H9 (cell line): ENCODE results near the gene PGPEP1. TPM values are rescaled to one million over a fixed set of nuclear protein-coding genes. Genes with fewer than 3 reads are reported as not detected.

Experiments
- DNase-seq: peaks from one replicate; pipeline ENCODE4 v3.0.0-alpha.2; 2017
- H2AFZ ChIP-seq: one replicate; pipeline ENCODE4 v1.6.1; 2013; ENCODE audit warnings: mild to moderate bottlenecking, low read length, control low read depth, moderate library complexity
- H2AK5ac ChIP-seq: 2 replicates; pipeline ENCODE4 v1.6.1; 2013; ENCODE audit warnings: low read length, control low read depth, mixed read lengths; ENCODE audit not compliant: insufficient read length
- H2BK120ac ChIP-seq: one replicate; pipeline ENCODE4 v1.6.1; 2013; ENCODE audit warnings: low read depth, mild to moderate bottlenecking, low read length, control low read depth, inconsistent platforms; ENCODE audit not compliant: poor library complexity, severe bottlenecking
- H2BK12ac ChIP-seq: 2 replicates; pipeline ENCODE4 v1.6.1; 2013; ENCODE audit warnings: low read length, control low read depth, mixed read lengths, low read depth; ENCODE audit not compliant: insufficient read length
- H2BK15ac ChIP-seq: 2 replicates; pipeline ENCODE4 v1.6.1; 2013; ENCODE audit warnings: low read depth, low read length, control low read depth
- H2BK20ac ChIP-seq: one replicate; pipeline ENCODE4 v1.6.1; 2013; ENCODE audit warnings: low read depth, mild to moderate bottlenecking, low read length, control low read depth, inconsistent platforms; ENCODE audit not compliant: poor library complexity, severe bottlenecking
- H2BK5ac ChIP-seq: 2 replicates; pipeline ENCODE4 v1.6.1; 2013; ENCODE audit warnings: low read length, control low read depth, mixed read lengths; ENCODE audit not compliant: insufficient read length
- H3K14ac ChIP-seq: 2 replicates; pipeline ENCODE4 v1.6.1; 2013; ENCODE audit warnings: low read length, control low read depth; ENCODE audit not compliant: insufficient read depth
- H3K18ac ChIP-seq: 2 replicates; pipeline ENCODE4 v1.6.1; 2013; ENCODE audit warnings: low read depth, mild to moderate bottlenecking, mixed read lengths, low read length, control low read depth; ENCODE audit not compliant: insufficient read length
- H3K23ac ChIP-seq: 2 replicates; pipeline ENCODE4 v1.6.1; 2013; ENCODE audit warnings: low read length, control low read depth, mixed read lengths, low read depth; ENCODE audit not compliant: insufficient read length
- H3K23me2 ChIP-seq: 2 replicates; pipeline ENCODE4 v1.6.1; 2013; ENCODE audit warnings: low read depth, mild to moderate bottlenecking, mixed read lengths, low read length, control low read depth; ENCODE audit not compliant: insufficient read length, poor library complexity, severe bottlenecking
- H3K27ac ChIP-seq: 2 replicates; pipeline ENCODE4 v1.5.1; 2013; ENCODE audit warnings: low read length, control low read depth, mixed read lengths, low read depth; ENCODE audit not compliant: insufficient read length
- H3K27me3 ChIP-seq: 2 replicates; pipeline ENCODE4 v1.6.1; 2013; ENCODE audit warnings: low read length, control low read depth, inconsistent platforms; ENCODE audit not compliant: insufficient read depth
- H3K4ac ChIP-seq: 2 replicates; pipeline ENCODE4 v1.6.1; 2013; ENCODE audit warnings: low read depth, mild to moderate bottlenecking, control low read depth, inconsistent platforms, low read length, moderate library complexity
- H3K4me1 ChIP-seq: 2 replicates; pipeline ENCODE4 v1.6.1; 2013; ENCODE audit warnings: low read length, control low read depth, inconsistent platforms; ENCODE audit not compliant: insufficient read depth
- H3K4me2 ChIP-seq: 2 replicates; pipeline ENCODE4 v1.6.1; 2013; ENCODE audit warnings: low read length, control low read depth, mixed read lengths; ENCODE audit not compliant: insufficient read length, insufficient read depth
- H3K56ac ChIP-seq: 2 replicates; pipeline ENCODE4 v1.6.1; 2013; ENCODE audit warnings: low read depth, mild to moderate bottlenecking, mixed read lengths, low read length, control low read depth; ENCODE audit not compliant: insufficient read length
- H3K79me1 ChIP-seq: 2 replicates; pipeline ENCODE4 v1.6.1; 2013; ENCODE audit warnings: low read depth, mild to moderate bottlenecking, moderate library complexity, low read length, control low read depth, inconsistent platforms; ENCODE audit not compliant: insufficient read depth, poor library complexity, severe bottlenecking
- H3K79me2 ChIP-seq: 2 replicates; pipeline ENCODE4 v1.6.1; 2013; ENCODE audit warnings: low read length, control low read depth, inconsistent platforms; ENCODE audit not compliant: insufficient read depth
- H3K9ac ChIP-seq: 2 replicates; pipeline ENCODE4 v1.6.1; 2013; ENCODE audit warnings: low read length, control low read depth, mixed read lengths; ENCODE audit not compliant: insufficient read length; ENCODE audit errors: extremely low read depth
- H3K9me3 ChIP-seq: one replicate; pipeline ENCODE4 v1.6.1; 2013; ENCODE audit warnings: low read depth, low read length, inconsistent platforms; ENCODE audit not compliant: control insufficient read depth
- H3T11ph ChIP-seq: one replicate; pipeline ENCODE4 v1.6.1; 2013; ENCODE audit warnings: mild to moderate bottlenecking, low read length, control low read depth, inconsistent platforms
- H4K20me1 ChIP-seq: one replicate; pipeline ENCODE4 v1.6.1; 2013; ENCODE audit not compliant: control insufficient read depth, insufficient read length, insufficient read depth
- H4K5ac ChIP-seq: 2 replicates; pipeline ENCODE4 v1.6.1; 2013; ENCODE audit warnings: low read depth, mild to moderate bottlenecking, mixed read lengths, low read length, control low read depth; ENCODE audit not compliant: insufficient read length
- H4K8ac ChIP-seq: replicated peaks from 2 replicates; pipeline ENCODE4 v1.6.1; 2013; ENCODE audit warnings: low read length, control low read depth, mixed read lengths, low read depth; ENCODE audit not compliant: insufficient read length
- H4K91ac ChIP-seq: 2 replicates; pipeline ENCODE4 v1.6.1; 2013; ENCODE audit warnings: low read depth, mild to moderate bottlenecking, moderate library complexity, mixed read lengths, low read length, control low read depth; ENCODE audit not compliant: insufficient read length
- H3K27ac Mint-ChIP-seq, 3 experiments: 2 replicates in 2 of 3; 3 replicates in 1 of 3; pipeline ENCODE4 v1.8.0; 2020 to 2021; ENCODE audit warnings: mixed read lengths in 3 of 3, mild to moderate bottlenecking in 1 of 3, moderate library complexity in 1 of 3
- H3K27me3 Mint-ChIP-seq: 2 replicates; pipeline ENCODE4 v1.8.0; 2021; ENCODE audit warnings: low read depth, mild to moderate bottlenecking, moderate library complexity, mixed read lengths
- H3K36me3 Mint-ChIP-seq, 3 experiments: 2 replicates in 2 of 3; 3 replicates in 1 of 3; pipeline ENCODE4 v1.8.0; 2020 to 2021; ENCODE audit warnings: low read depth in 3 of 3, mixed read lengths in 3 of 3; ENCODE audit not compliant: insufficient read depth in 1 of 3
- H3K4me1 Mint-ChIP-seq, 2 experiments: 2 replicates each; pipeline ENCODE4 v1.8.0; 2020; ENCODE audit warnings: mixed read lengths in 2 of 2
- H3K4me3 Mint-ChIP-seq, 2 experiments: 2 replicates in 1 of 2; 3 replicates in 1 of 2; pipeline ENCODE4 v1.8.0; 2020 to 2021; ENCODE audit warnings: mild to moderate bottlenecking in 2 of 2, mixed read lengths in 2 of 2, moderate library complexity in 1 of 2
- H3K9me3 Mint-ChIP-seq, 2 experiments: 2 replicates in 1 of 2; 3 replicates in 1 of 2; pipeline ENCODE4 v1.8.0; 2020; ENCODE audit warnings: mild to moderate bottlenecking in 2 of 2, mixed read lengths in 2 of 2, moderate library complexity in 1 of 2
- WGBS: extraction: QIAGEN DNeasy Blood & Tissue Kit; methylation state at CpG from one replicate; pipeline ENCODE4 v1.1.7; 2013; ENCODE audit warnings: missing lambda C conversion rate, low lambda C conversion rate, mixed read lengths; ENCODE audit not compliant: insufficient read length; ENCODE audit errors: extremely low coverage; 5-methylcytosine and 5-hydroxymethylcytosine counted together
- total RNA-seq: library from RNA; stranded (reverse); gene quantifications from 2 replicates; pipeline ENCODE4 v1.2.1, GENCODE V29; 2021
- TF ChIP-seq, protein P1 (sequence below): fragments of 200-600 bp; sonication (generic); conservative IDR thresholded peaks from 3 replicates; pipeline ENCODE4 v1.8.0; 2021; ENCODE audit warnings: antibody characterized with exemption, mild to moderate bottlenecking

Gene PGPEP1
- total RNA-seq, 1 experiment from 2014 or later: 64.8 TPM

DNA sequence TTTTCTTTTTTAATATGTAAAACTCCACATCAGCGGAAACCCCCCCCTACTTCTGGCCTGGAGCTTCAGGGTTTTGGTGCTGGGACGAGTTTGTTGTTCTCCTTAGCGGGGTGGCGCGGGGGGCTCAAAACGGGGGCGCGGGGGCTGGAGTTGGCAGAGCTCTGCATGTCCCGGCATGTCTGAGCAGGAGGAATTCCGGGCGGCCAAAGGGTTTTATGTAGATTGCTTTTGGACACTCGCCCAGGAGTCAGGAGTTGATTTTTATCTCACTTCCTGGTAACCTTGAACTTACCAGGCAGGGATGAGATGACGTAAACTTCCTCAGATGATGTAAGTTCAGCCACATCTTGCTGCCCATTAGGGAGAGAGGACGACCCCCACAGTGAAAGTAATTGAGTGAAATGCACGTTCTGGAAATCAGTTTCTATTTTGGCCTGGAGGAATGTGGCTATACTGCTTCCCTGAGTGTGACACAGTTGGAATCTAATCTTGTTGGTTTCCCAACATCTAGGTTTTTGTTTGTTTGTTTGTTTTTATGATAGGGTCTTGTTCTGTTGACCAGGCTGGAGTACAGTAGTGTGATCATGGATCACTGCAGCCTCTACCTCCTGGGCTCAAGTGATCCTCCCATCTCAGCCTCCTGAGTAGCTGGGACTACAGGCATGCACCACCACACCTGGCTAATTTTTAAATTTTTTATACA, 24.6 kb downstream of the PGPEP1 start:
- peaks cover 23 to 35% of the 10 kb centered on the region in 2 experiments for H3K4me1 Mint-ChIP-seq
- no peak overlapping the region for H2AK5ac ChIP-seq
- no peak overlapping the region for H3K23ac ChIP-seq
- H3K4me2 ChIP-seq: no peak overlapping the region
- H2BK15ac ChIP-seq: no peak overlapping the region
- H3K23me2 ChIP-seq: no peaks in the 10 kb centered on the region
- no peaks in the 10 kb centered on the region for H3K27me3 ChIP-seq
- H4K20me1 ChIP-seq: no peaks in the 10 kb centered on the region
- no peak overlapping the region for H2BK5ac ChIP-seq
- no peak overlapping the region for H2BK20ac ChIP-seq
- peak overlapping the region; percentile 87 to 95 (median 92) for H3K27ac Mint-ChIP-seq
- H4K91ac ChIP-seq: no peak overlapping the region
- no peak overlapping the region for H3T11ph ChIP-seq
- peak overlapping the region; percentile 4 for H3K27ac ChIP-seq
- H3K9me3 ChIP-seq: no peaks in the 10 kb centered on the region
- peaks cover 0 to 59% (median 3%) of the 10 kb centered on the region in 3 experiments; a peak in 5 of 7 replicates for H3K36me3 Mint-ChIP-seq
- no peak overlapping the region for H2AFZ ChIP-seq
- no peak overlapping the region for H3K4ac ChIP-seq
- peak overlapping the region; percentile 43 for H3K18ac ChIP-seq
- no peak overlapping the region for H3K9ac ChIP-seq
- H3K14ac ChIP-seq: no peak overlapping the region
- no peak overlapping the region for H2BK12ac ChIP-seq
- WGBS: no CpG with 5 or more reads among the region's 15 CpGs
- H3K79me1 ChIP-seq: no peaks in the 10 kb centered on the region
- no peak overlapping the region for H4K5ac ChIP-seq
- no peak overlapping the region for H3K56ac ChIP-seq
- no peaks in the 10 kb centered on the region for H3K27me3 Mint-ChIP-seq
- DNase-seq: no peak
- H3K79me2 ChIP-seq: no peaks in the 10 kb centered on the region
- 0 out of 2 replicates have a peak, but pooled peaks cover 2% of the 10 kb centered on the region for H3K4me1 ChIP-seq
- no peak overlapping the region for H4K8ac ChIP-seq
- TF ChIP-seq, protein P1, sequence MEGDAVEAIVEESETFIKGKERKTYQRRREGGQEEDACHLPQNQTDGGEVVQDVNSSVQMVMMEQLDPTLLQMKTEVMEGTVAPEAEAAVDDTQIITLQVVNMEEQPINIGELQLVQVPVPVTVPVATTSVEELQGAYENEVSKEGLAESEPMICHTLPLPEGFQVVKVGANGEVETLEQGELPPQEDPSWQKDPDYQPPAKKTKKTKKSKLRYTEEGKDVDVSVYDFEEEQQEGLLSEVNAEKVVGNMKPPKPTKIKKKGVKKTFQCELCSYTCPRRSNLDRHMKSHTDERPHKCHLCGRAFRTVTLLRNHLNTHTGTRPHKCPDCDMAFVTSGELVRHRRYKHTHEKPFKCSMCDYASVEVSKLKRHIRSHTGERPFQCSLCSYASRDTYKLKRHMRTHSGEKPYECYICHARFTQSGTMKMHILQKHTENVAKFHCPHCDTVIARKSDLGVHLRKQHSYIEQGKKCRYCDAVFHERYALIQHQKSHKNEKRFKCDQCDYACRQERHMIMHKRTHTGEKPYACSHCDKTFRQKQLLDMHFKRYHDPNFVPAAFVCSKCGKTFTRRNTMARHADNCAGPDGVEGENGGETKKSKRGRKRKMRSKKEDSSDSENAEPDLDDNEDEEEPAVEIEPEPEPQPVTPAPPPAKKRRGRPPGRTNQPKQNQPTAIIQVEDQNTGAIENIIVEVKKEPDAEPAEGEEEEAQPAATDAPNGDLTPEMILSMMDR: no peak
- no peak overlapping the region for H3K4me3 Mint-ChIP-seq
- no peaks in the 10 kb centered on the region; a peak in 1 of 5 replicates for H3K9me3 Mint-ChIP-seq
- peak overlapping the region; percentile 28 for H2BK120ac ChIP-seq
